ENCODE results near the gene NMRK2.

DNA sequence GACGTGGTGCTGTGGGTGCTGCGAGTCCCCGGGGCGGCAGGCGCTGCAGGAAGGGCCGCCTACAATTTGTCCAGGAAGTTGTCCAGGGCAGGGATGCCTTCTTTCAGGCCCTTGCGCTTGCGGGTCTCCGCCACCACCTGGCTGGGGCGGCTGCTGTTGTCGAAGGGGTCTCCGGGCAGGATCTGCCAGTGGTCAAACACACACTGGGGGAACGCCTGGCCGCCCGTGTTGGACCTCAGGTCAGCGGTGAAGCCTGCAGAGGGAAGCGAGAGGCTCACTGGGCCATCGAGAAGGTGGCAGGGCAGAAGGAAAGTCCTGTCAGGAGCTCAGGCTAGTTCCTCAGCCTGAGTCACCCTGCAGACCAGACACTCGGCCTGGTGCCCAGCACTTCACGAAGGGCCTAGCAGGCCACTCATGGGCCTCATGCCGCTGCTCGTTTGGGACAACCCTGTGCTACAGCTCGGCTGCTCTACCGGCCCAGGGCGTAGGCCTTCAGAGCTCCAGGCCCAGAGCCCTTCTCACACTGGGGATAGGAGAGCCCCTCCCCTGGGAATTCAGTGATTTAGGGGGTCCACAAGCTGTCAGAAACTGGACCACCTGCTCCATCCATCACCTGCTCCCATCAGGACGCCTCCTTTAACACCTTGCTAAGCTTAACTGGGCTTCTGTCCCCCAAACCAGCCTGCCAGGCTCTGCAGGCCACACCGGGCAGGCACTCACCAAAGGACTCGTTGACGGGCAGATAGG is 43.8 kb downstream of the NMRK2 start:
- no peak for TF ChIP-seq EZH2 (IDR thresholded peaks at IDR 0.05)
- no peak for TF ChIP-seq POLR2AphosphoS5 (IDR thresholded peaks at IDR 0.05; ENCODE audit: low read depth, low read length)
- TF ChIP-seq, protein P1, sequence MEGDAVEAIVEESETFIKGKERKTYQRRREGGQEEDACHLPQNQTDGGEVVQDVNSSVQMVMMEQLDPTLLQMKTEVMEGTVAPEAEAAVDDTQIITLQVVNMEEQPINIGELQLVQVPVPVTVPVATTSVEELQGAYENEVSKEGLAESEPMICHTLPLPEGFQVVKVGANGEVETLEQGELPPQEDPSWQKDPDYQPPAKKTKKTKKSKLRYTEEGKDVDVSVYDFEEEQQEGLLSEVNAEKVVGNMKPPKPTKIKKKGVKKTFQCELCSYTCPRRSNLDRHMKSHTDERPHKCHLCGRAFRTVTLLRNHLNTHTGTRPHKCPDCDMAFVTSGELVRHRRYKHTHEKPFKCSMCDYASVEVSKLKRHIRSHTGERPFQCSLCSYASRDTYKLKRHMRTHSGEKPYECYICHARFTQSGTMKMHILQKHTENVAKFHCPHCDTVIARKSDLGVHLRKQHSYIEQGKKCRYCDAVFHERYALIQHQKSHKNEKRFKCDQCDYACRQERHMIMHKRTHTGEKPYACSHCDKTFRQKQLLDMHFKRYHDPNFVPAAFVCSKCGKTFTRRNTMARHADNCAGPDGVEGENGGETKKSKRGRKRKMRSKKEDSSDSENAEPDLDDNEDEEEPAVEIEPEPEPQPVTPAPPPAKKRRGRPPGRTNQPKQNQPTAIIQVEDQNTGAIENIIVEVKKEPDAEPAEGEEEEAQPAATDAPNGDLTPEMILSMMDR (IDR thresholded peaks at IDR 0.05 in 2 of 3, conservative IDR thresholded peaks at IDR 0.05 in 1 of 3; ENCODE audit: borderline replicate concordance in 1 of 3, insufficient read depth in 1 of 3, low read depth in 2 of 3, low read length in 2 of 3): no peak
- TF ChIP-seq, protein P2, sequence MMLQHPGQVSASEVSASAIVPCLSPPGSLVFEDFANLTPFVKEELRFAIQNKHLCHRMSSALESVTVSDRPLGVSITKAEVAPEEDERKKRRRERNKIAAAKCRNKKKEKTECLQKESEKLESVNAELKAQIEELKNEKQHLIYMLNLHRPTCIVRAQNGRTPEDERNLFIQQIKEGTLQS (IDR thresholded peaks at IDR 0.05): no peak
- TF ChIP-seq YY1 (IDR thresholded peaks at IDR 0.05; ENCODE audit: extremely low read depth, insufficient replicate concordance, low read depth, low read length): no peak
- TF ChIP-seq, protein P3, sequence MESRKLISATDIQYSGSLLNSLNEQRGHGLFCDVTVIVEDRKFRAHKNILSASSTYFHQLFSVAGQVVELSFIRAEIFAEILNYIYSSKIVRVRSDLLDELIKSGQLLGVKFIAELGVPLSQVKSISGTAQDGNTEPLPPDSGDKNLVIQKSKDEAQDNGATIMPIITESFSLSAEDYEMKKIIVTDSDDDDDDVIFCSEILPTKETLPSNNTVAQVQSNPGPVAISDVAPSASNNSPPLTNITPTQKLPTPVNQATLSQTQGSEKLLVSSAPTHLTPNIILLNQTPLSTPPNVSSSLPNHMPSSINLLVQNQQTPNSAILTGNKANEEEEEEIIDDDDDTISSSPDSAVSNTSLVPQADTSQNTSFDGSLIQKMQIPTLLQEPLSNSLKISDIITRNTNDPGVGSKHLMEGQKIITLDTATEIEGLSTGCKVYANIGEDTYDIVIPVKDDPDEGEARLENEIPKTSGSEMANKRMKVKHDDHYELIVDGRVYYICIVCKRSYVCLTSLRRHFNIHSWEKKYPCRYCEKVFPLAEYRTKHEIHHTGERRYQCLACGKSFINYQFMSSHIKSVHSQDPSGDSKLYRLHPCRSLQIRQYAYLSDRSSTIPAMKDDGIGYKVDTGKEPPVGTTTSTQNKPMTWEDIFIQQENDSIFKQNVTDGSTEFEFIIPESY (IDR thresholded peaks at IDR 0.05; ENCODE audit: extremely low read depth, insufficient replicate concordance, low read length): no peak
- TF ChIP-seq JUND (IDR thresholded peaks at IDR 0.05): no peak

All from HCT116 (cell line).